Medulla oblongata (tissue), 1 donor: Measurements from ENCODE around the gene FHDC1.

ENCODE experiments used
- DNase-seq: peaks from one replicate; pipeline ENCODE4 v3.0.0-alpha.2; 2015; ENCODE audit errors: extremely low spot score

The FHDC1 gene

DNA sequence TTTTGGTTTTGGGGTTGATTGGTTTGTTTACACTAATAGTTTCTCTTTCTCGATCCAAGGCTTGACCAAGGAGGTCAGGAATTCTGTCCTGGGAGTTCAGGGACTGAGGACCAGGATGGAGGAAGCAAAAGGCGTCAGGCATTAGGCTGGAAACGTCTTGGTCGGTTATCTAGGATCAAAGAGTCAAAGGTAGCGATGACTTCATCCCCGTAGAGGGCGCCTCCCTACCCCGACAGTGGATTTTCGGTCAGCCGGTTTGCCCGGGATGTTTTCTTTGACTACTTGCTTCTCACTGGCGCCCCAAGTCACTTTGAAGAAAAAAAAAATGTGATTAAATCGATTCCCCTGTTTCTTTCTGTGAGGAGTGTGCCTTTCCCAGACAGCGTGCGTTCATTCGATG lies 980 bp upstream of the FHDC1 start:
- no peak for DNase-seq

DNA sequence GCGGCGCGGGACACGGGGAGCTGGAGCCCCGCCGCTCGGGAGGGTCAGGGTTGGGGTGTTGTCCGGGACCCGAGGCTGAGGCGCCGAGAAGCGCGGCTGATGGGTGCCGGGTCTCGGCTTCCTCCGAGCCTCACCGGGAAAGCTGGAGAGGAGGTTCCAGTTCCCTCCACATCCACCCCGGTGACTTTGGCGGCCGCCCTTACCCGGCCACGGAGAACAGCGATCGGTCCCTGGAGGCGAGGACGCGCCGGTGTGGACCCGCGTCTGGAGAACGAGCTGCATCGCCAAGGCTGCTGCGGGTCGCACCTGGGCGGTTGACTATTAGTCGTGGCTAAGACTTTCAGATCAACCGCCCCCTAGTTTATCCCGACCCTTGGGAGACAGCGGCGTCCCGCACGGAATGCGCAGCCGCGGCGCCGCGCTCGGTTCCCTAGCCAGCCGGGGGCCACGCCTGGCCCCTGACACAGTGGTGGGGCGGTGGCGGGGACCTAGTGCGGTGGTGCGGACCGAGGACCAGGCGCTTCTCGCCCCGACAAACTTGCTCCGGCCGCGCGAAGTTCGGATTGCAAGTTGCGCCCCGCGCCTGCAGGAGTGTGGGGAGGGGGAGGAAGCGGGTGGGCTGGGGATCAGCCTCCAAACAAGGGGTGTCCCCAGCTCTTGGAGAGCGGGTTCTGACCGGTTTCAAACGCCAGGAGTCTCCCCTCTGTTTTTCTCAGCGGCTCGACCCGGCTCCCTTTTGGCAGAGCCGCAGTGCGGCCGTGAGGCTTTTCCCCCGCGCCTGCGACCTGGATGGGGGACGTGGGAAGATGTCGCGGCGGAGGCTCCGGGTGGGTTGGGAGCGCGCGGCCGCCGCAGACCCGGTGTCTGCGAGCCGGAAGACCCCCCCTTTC lies 568 bp downstream of the FHDC1 start:
- no peak for DNase-seq

DNA sequence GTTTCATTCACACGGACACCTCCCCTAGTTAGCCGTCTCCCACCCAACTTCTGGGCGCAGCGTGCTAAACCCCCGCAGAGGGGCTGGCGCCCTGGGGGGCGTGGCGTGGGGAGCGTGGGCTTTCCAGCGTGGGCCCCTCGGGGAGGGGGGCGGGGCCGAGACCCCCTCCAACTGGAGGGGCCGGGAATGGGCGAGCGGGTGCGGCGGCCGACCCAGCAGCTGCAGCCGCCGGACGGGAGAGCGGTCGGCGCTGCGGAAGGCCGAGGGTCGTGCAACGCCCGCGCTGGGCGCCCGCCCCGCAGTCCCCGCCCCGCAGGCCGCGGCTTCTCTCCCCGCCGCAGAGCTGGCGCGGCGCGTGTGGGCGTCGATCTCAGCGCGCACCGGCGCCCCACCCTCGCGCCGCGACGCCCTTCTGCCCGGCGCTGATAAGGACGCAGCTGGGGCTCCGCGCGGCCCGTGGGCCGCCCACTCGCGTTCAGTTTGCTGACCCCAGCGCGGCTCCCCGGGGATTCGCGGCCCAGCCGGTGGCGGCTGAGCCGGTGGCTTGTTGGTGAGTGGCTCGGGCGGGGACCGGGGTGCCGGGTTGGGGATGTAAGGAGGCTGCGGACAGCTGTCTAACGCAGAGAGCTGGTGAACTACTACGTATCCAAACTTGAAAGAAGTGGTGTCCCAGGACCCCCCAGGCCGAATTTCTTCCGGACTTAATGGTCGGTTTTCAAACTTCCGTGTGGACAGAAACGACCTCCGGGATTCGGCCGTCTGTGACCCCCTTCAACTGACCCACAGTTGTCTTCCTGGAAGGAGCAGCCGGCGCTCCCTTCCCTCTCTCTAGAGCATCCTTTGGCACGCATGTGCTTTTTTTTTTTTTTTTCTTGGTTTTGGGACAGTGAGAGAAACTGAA lies 1.5 kb downstream of the FHDC1 start:
- DNase-seq, result peak; percentile 11

DNA sequence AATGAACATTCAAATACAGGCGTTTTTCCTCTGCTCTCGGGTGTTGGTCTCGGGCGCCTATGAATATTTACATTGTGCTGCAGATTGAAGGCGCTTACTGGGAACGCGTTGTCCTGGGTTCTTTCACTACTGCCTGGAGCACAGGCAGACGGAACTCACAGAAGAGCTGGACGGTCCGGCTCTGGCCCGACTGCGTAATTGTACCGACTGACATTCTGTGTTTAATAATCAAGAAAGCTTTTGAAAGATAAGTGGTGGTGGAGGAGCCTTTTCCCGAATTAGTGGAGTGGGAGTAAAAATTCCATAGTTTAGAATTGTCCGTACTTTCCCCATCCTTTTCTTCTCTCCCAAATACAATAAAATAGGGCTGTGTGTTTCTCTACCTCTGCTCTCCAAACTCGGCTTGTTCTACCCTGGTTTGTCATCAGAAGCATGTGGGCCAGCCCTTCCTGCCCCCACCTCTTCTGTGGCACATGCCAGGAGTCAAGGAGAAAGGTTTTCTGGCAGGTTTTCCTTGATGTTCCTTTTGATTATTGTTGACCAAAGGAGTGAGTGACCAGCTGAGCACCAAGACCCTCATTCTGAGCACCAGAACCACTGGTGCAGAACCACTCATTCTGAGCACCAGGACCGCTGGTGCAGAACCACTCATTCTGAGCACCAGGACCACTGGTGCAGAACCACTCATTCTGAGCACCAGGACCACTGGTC lies 2.3 kb downstream of the FHDC1 start:
- DNase-seq, result peak; percentile 12

DNA sequence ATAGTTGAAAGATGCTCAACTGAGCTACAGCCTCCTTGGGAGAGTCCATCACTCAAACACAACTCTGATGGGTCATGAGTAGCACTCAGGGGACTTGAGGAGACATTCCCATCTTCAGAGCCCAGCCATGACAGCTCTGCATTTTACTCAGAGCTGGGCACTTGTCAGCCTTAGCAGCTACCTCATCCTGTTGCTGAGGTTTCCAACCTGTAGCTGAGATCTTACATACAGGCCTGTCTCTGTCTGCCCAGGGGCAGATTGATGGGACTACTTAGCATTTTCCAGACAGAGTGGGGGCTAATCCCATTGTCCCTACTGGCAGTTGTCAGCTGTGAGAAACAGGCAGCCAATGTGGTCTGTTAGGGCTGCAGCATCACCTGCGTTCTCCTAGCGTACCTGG lies 3.5 kb downstream of the FHDC1 start:
- no peak for DNase-seq

DNA sequence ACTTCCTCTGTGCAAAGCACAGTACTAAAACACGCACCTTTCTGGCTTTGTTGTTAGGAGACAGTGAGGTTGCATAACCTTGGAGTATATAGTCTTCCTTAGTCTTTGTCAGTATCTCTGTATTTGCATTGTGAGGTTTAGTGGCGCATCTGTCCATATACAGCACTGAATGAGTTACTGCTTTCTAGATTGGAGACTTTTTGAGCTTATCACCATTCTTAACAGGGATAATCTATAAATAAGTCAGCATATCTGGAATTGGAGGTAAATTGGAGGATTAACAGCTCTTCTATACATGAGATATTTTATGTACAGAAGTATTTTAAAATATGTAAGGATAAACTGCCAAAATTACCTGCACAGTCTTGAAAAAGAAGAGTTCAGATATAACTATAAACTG lies 4.3 kb downstream of the FHDC1 start:
- no peak for DNase-seq

DNA sequence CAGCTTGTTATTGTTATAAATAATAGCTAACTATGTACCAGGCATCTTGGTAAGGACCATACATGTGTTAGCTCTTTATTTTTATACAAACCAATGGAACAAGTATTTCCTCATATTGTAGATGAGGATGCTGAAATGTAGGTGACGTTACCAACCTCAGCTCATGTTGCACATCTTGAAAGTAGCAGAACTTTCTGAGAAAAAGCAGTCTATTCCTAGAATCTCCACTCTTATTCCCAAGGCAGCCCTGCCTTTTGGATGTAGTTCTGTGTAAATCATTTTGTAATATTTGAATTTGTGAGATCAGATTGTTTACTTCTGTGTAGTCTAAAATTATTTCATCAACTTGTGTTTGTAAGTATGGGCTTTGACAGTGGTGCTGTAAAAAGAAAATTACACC lies 5.3 kb downstream of the FHDC1 start:
- DNase-seq, result no peak

DNA sequence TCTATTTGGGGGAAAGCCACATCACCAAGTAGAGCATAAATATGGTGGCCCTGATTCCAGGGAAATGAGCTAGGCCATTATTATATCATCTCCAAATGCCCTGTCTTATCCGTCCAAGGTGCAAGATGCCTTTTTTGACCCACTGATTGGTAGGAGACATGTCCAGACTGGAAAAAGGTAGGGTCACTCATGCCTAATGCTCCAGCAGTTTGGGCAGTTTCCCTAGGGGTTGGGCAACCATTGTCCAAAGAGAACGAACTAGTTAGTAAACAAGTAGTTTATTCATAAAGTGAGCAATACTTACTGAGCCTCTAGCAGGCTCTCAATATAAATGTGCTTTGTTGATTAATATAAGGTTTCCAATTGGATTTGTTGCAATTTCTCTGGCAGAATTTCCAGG lies 6.2 kb downstream of the FHDC1 start:
- DNase-seq, result no peak

DNA sequence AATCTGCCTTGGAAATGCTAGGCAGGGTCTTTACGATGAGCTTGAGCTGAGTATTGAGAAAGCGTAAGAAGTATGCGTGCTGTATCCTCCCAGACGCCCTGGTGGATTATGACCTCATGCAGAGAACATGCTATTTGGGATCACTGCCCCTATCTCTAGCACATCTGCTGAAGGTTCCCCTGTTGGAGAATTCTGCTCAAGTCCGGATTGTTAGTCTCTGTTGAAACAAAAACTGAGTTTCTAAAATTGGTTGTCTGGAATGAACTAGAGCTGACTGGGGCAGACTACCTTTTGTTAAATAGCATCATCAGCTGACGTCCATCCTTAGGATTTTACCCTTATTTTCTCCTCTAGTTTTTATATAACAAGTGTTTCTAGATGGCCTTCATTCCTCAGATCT lies 7.5 kb downstream of the FHDC1 start:
- DNase-seq, result no peak

DNA sequence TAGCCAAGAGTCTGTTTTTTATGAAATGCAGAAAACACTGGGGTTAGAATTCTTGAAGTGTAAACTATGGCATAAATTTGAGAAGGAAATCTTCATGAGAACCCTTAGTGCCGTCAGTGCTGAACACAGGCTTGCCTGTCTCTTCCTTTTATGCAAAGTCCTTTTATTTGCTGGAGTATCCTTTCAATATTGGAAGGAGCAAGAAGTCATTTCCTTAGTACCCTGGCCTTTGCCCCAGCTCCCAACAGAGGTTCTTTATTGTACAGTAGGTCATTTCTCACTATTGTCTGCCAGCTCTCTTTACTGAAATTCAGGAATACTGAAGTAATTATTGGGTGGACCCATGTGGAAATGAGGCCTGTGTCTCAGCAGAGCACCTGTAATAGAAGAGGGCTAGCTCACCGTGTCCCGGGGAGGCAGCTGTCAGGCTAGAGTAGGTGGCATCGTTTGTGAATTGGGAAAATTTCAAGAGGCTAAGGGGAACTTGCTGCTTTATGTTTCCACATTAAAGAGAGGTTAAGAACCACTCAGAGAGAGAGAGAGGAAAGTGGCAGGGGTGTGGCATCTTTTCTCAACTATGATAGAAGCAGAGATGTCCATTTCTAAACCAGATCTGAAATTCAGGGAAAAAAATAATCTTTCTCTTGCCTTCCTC lies 8.7 kb downstream of the FHDC1 start:
- no peak for DNase-seq

DNA sequence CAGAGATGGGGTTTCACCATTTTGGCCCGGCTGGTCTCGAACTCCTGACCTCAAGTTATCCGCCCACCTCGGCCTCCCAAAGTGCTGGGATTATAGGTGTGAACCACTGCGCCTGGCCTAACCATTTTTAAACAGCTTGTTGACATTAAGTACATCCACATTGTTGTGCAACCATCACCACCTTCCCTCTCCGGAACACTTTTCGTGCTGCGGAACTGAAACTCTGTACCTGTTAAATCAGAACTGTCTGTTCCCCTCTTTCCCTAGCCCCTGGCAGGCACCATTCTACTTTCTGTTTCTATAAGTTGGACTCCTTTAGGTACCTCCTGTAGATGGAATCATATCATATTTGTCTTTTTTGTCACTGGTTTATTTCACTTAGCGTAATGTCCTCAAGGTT lies 9.5 kb downstream of the FHDC1 start:
- no peak for DNase-seq

DNA sequence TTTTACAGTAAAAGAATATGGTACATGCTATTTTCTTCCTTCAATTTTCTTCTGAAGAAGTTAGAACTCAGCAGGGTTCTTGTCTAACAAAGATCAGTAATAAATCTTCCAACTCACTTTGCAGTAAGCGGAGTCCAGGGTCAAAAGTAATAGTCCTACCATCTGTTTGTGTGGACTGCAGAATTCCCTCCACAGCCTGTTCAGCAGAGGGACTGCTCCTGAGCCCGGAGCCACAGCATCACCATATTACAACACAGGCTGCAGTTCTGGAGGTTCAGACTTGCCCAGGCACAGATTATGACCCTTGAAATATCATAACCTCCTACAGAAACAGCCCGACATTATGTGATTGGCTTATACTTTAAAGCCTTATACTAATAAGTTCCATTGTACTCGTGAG lies 10.3 kb downstream of the FHDC1 start:
- DNase-seq, result no peak

DNA sequence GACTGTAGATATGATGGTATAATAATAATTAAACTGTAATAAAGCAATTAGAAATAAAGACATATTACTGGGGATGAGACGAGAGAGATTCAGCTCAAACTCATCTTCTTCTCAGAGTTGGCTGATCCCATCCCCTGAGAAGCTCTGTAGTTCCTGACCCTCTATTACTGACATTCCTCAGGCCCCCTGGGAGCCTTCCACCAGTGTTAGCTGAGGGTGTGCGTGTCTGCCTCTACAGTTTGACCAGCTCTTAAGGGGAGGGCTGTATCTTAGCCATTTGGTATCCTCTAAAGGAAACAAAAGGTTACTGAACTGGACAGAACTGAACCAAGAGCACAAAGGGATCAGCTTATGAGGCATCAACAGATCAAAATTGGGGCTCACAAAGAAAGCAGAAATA lies 11.2 kb downstream of the FHDC1 start:
- no peak for DNase-seq

DNA sequence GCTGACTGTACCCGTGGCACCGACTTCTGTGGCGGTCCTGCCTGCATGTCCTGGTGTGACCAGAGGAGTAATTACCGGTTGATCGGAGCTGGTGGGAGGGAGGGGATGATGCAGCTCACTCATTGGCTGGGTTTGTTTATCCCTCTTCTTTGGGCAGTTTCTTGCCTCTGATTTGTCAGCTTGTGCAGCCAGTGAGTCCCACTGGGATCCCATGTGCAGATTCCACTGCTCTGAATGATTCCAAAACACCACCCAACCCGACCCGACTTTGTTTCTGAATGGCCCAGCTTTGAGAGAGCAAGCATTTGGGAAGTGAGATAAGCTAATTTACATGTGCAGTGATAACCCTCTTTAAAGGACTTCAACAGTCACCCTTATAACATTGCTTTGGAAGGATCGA lies 13.8 kb downstream of the FHDC1 start:
- no peak for DNase-seq

DNA sequence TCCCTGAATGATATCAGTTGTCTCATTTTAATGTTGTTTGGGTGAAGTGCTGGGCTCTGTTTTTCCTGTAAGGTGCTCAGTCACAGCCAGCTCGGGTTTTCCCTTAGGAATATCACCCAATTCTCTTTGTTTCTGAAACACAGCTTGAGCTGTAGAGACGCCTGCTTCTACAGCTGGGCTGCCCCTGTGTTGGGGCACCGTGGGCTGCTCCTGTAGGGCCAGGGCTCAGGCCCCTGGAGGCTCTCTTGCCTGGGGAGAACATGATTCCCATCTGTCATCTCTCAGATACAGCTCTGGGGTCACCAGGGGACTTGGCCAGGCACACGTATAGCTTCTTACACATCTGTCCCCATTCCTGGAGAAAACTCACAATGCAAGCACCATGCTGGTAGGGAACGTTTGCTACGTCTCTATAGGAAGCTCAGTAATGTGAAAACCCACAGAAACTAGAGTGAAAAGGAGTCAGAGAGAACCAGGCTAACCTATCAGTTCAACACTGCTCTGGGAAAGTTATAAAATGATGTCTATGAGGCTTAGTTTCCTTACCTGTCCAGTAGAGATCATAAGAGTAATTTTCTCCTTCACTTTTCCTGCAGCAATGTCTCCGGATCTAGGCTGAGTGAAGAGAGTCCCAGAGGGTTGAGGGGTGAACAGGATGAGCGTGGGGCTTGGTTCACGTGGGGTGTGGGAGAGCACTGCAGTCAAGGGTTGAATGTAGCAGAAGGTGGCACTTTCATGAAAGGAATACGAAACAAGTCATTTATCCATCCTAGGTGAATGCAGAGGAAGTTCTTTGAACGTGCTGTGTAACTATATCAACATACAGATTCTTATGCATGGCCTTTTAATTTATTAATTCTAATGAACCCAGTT lies 14.5 kb downstream of the FHDC1 start:
- no peak for DNase-seq

DNA sequence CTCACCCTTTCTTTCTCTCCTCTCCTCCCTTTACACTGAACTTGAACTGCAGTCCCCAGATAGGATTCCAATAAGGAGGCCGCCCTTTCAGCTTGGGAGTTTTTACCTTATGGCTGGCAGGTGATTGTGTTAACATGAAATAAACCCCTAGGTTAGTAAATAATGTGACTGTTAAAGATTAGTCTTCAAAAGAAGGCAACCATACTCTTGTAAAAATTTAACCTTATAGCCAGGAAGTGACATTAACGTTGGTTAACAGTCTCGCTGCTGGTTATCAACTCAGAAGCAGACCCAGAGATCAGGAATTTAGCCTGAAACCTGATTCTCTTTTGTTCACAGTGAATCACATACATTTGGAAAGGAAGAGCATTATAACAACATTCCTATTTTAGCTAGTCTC lies 15.2 kb downstream of the FHDC1 start:
- DNase-seq, result no peak

DNA sequence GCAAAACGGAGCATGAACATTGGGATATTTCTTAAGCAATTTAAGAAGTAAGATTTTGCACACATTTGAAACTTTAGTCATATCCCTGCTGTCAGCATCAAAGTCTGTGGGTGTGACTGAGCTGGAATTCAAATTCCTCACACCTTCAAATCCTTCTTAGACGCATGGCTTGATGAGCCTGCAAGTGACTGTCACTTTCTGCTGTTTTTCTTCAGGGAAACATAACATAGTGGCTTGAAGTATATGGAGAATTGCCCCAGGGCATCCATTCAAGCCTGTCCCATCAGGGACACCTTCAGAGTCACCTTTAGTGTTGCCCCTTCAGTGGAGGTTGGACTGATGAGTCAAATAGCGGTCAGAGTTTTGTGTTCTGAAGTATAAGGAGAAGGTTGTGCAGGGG lies 17.4 kb downstream of the FHDC1 start:
- no peak for DNase-seq

DNA sequence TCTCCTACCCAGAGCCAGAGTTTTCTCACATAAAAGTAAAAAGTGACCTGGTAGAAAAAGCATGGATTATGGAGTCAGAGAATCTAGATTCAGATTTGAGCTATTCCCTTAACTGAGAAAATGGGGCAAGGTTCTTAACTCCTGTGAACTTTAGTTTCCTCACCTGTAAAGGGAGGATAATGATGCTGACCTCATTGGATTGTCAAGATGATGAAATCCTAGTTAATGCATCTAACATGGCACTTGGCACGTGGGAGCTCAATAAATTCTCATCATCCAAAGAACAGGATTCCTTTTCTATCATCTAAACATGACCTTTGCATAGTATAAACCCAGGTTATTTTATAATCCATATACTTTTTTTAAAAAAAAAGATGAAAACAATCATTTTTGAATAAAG lies 18.6 kb downstream of the FHDC1 start:
- no peak for DNase-seq

DNA sequence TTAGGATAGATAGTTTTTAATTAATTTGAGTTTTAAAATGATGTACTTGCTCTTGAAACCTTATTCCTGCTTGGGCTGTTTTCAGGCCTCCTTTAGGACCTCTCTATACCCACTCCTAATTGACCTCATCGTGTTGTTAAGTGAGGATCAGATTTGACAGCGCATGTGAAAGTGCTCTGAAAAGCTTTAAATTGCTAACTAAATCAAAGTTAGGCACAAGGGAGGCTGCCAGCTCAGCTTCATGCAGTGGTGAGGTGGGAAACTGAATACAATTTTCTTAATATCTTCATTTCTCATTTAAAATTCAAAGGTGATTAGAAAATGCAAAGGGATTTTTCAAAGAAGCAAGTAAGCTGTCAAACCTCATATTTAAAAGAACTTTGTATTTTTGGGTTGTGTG lies 20.0 kb downstream of the FHDC1 start:
- DNase-seq, result no peak

DNA sequence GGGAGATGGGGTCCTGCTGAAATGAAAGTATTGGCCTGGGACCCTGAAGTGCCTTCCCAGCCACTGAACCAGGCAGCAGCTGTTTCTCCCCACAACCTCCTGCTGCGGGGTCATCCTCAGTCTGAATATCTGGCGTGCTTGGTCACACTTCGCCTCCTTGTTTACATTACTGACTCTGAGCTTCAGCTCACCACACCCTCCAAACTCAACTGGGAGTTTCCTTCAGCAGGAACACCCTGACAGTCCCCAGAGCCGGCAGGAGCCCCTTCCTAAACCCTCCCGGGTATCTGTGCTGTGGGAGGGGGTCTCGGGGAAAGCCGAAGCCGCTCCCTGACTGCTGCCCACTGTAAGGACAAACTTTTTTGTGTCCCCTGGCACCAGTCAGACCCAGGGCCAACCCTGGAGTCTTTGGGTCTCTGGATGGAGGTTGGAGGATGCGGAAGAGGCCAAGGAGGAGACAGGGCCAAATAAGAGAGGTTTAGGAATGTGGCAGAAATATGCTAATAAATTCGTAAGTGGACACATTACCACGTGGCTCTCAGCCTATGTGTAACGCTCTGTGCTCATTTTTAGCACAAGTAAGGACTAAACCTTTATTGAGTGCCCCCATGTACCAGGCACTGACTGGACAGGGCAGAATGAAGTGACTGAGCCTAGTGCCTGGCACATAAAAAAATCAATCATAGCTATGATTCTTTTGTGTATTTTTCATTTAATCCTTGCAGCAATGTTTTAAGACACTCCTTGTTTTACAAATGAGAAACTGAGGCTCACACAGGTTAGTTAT lies 20.7 kb downstream of the FHDC1 start:
- DNase-seq, result no peak
